ENCODE data around the gene FHOD3. TPM values are rescaled to one million over a fixed set of nuclear protein-coding genes. Genes with fewer than 3 reads are reported as not detected.

The FHOD3 gene
- total RNA-seq, 1 experiment from 2014 or later, result 5.0 TPM

- ChIA-PET POLR2A (no interaction called here), CTCF (interaction anchor here (0.6 to 1.6 kb wide), 2 partner anchors 10 to 129 kb away, joined by 3 to 5 read pairs; no protein-coding TSS in a partner anchor)
- H3K4me1 Mint-ChIP-seq (ENCODE audit: insufficient read depth, unreplicated experiment), result no peaks in the 10 kb centered on the region
- no peak overlapping the region for H3K27ac Mint-ChIP-seq (ENCODE audit: low read depth, unreplicated experiment)
- no peak for DNase-seq (ENCODE audit: unreplicated experiment)
- no TSS peak for BruUV-seq (replicated peaks)
- H3K36me3 Mint-ChIP-seq (ENCODE audit: insufficient read depth, unreplicated experiment), result peaks cover 35% of the 10 kb centered on the region
- no peak overlapping the region for H3K4me3 Mint-ChIP-seq (ENCODE audit: unreplicated experiment)
- H3K9me3 Mint-ChIP-seq (ENCODE audit: unreplicated experiment), result no peaks in the 10 kb centered on the region
- no peak for TF ChIP-seq CTCF (IDR thresholded peaks at IDR 0.05; ENCODE audit: unreplicated experiment)
- H3K27me3 Mint-ChIP-seq (ENCODE audit: insufficient read depth, unreplicated experiment), result no peaks in the 10 kb centered on the region
- intact Hi-C loops (cut with micrococcal nuclease), result no loop called here
Measured at GRCh38 chr18:36817039-36817438, 519.5 kb downstream of the FHOD3 start.

GRCh38 chr18:36818652-36819051, 521.1 kb downstream of the FHOD3 start:
- BruUV-seq (replicated peaks), result no TSS peak
- Mint-ChIP-seq H3K27me3 (ENCODE audit: insufficient read depth, unreplicated experiment) (no peaks in the 10 kb centered on the region), H3K36me3 (ENCODE audit: insufficient read depth, unreplicated experiment) (peaks cover 26% of the 10 kb centered on the region), H3K27ac (ENCODE audit: low read depth, unreplicated experiment) (no peak overlapping the region), H3K9me3 (ENCODE audit: unreplicated experiment) (no peaks in the 10 kb centered on the region), H3K4me3 (ENCODE audit: unreplicated experiment) (no peak overlapping the region), H3K4me1 (ENCODE audit: insufficient read depth, unreplicated experiment) (no peaks in the 10 kb centered on the region)
- CTCF ChIA-PET, result interaction anchor here (0.7 to 5.5 kb wide), 5 partner anchors 7 to 130 kb away, joined by 3 to 35 read pairs (median 4); no protein-coding TSS in a partner anchor
- intact Hi-C loops (cut with micrococcal nuclease), result no loop called here
- no peak for TF ChIP-seq CTCF (IDR thresholded peaks at IDR 0.05; ENCODE audit: unreplicated experiment)
- POLR2A ChIA-PET, result interaction anchor here (1.7 kb wide), 1 partner anchor 10 kb away, joined by 5 read pairs; the partner anchor contains the start of genes KIAA1328 and TPGS2
- no peak for DNase-seq (ENCODE audit: unreplicated experiment)

- no peak overlapping the region for H3K4me3 Mint-ChIP-seq (ENCODE audit: unreplicated experiment)
- H3K36me3 Mint-ChIP-seq (ENCODE audit: insufficient read depth, unreplicated experiment), result peaks cover 26% of the 10 kb centered on the region
- ChIA-PET CTCF (interaction anchor here (0.6 to 5.5 kb wide), 4 partner anchors 8 to 999 kb away, joined by 3 to 35 read pairs (median 4); no protein-coding TSS in a partner anchor), POLR2A (interaction anchor here (1.7 kb wide), 1 partner anchor 9 kb away, joined by 5 read pairs; the partner anchor contains the start of genes KIAA1328 and TPGS2)
- no peak for TF ChIP-seq CTCF (IDR thresholded peaks at IDR 0.05; ENCODE audit: unreplicated experiment)
- H3K27ac Mint-ChIP-seq (ENCODE audit: low read depth, unreplicated experiment), result no peak overlapping the region
- no peaks in the 10 kb centered on the region for H3K9me3 Mint-ChIP-seq (ENCODE audit: unreplicated experiment)
- no peaks in the 10 kb centered on the region for H3K4me1 Mint-ChIP-seq (ENCODE audit: insufficient read depth, unreplicated experiment)
- intact Hi-C loops (cut with micrococcal nuclease), result no loop called here
- BruUV-seq (replicated peaks), result no TSS peak
- no peak for DNase-seq (ENCODE audit: unreplicated experiment)
- H3K27me3 Mint-ChIP-seq (ENCODE audit: insufficient read depth, unreplicated experiment), result no peaks in the 10 kb centered on the region
Measured at GRCh38 chr18:36819621-36820020, 522.1 kb downstream of the FHOD3 start.

GRCh38 chr18:36821681-36822080, 524.2 kb downstream of the FHOD3 start:
- no TSS peak for BruUV-seq (replicated peaks)
- no peaks in the 10 kb centered on the region for H3K27me3 Mint-ChIP-seq (ENCODE audit: insufficient read depth, unreplicated experiment)
- no peak overlapping the region for H3K4me3 Mint-ChIP-seq (ENCODE audit: unreplicated experiment)
- intact Hi-C loops (cut with micrococcal nuclease), result no loop called here
- no peak overlapping the region for H3K27ac Mint-ChIP-seq (ENCODE audit: low read depth, unreplicated experiment)
- POLR2A ChIA-PET, result interaction anchor here (1.1 kb wide), 1 partner anchor 8 kb away, joined by 3 read pairs; no protein-coding TSS in a partner anchor
- DNase-seq (ENCODE audit: unreplicated experiment), result no peak
- no peaks in the 10 kb centered on the region for H3K9me3 Mint-ChIP-seq (ENCODE audit: unreplicated experiment)
- TF ChIP-seq CTCF (IDR thresholded peaks at IDR 0.05; ENCODE audit: unreplicated experiment), result no peak
- no peaks in the 10 kb centered on the region for H3K4me1 Mint-ChIP-seq (ENCODE audit: insufficient read depth, unreplicated experiment)
- peaks cover 13% of the 10 kb centered on the region for H3K36me3 Mint-ChIP-seq (ENCODE audit: insufficient read depth, unreplicated experiment)
- CTCF ChIA-PET, result interaction anchor here (1.2 to 5.5 kb wide), 2 partner anchors 10 to 14 kb away, joined by 3 to 35 read pairs; no protein-coding TSS in a partner anchor
